Activated T-helper 17 cell treated with anti-CD3 and anti-CD28 coated beads, Interleukin-2, amount 50 U/mL, for 72 hours (primary cell): ENCODE results near the gene SLCO1A2. TPM values are rescaled to one million over a fixed set of nuclear protein-coding genes. Genes with fewer than 3 reads are reported as not detected.

Source experiments
- total RNA-seq, 2 donors: library from RNA; stranded (reverse); gene quantifications; one replicate each; pipeline ENCODE4 v1.2.3, GENCODE V29; 2022

The SLCO1A2 gene
- total RNA-seq, 2 donors from 2014 or later: not detected

Other genes with a start within 250 kb of the SLCO1A2 start
- not detected for gene SLCO1B1, start 203.7 kb downstream of the SLCO1A2 start, total RNA-seq
- not detected for gene IAPP, start 38.0 kb upstream of the SLCO1A2 start, total RNA-seq
- gene PYROXD1, start 102.7 kb upstream of the SLCO1A2 start, total RNA-seq: 10 to 100 TPM; 29.8 to 41.2 TPM
- 10 to 100 TPM; 82.2 to 95.4 TPM for gene RECQL, start 166.7 kb upstream of the SLCO1A2 start, total RNA-seq
- gene GOLT1B, start 166.9 kb upstream of the SLCO1A2 start, total RNA-seq: 10 to 100 TPM; 30.7 to 39.1 TPM
- 1 to 10 TPM; 1.3 to 1.5 TPM for gene SPX, start 191.4 kb upstream of the SLCO1A2 start, total RNA-seq